PC-9 (cell line): ENCODE data around the gene SHFL.

Experiments used
- EZH2 ChIP-seq: fragments of 200-600 bp; sonication (generic); IDR thresholded peaks from 2 replicates; pipeline ENCODE4 v1.8.0; 2017; ENCODE audit warnings: antibody characterized with exemption, low read depth
- TF ChIP-seq, protein P1 (sequence below): fragments of 200-600 bp; sonication (generic); conservative IDR thresholded peaks from 2 replicates; pipeline ENCODE4 v1.6.1; 2017; ENCODE audit warnings: mixed run types, antibody characterized with exemption, mild to moderate bottlenecking, moderate library complexity

DNA sequence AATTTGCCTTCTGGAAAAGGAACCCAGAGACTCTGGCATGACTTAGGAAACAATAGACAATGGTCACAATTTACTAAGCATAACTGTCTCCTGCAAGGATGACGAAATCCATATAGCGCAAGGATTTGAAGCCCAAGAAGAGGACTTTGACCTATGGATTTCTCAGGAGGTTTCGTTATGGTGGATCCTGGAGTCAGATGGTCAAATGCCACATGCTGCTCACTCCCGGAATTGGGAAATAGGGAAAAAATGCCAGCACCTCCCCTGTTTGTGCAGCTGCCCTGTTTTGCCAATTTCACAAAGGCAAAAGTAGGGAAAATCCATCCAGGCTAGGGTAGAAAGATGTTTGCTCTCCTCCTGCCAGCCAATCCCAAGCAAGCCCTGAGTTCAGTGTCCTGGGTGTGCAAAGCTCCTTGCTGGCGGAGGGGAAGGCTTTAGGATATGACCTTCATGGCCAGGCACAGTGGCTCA lies 49.5 kb upstream of the SHFL start:
- TF ChIP-seq, protein P1, sequence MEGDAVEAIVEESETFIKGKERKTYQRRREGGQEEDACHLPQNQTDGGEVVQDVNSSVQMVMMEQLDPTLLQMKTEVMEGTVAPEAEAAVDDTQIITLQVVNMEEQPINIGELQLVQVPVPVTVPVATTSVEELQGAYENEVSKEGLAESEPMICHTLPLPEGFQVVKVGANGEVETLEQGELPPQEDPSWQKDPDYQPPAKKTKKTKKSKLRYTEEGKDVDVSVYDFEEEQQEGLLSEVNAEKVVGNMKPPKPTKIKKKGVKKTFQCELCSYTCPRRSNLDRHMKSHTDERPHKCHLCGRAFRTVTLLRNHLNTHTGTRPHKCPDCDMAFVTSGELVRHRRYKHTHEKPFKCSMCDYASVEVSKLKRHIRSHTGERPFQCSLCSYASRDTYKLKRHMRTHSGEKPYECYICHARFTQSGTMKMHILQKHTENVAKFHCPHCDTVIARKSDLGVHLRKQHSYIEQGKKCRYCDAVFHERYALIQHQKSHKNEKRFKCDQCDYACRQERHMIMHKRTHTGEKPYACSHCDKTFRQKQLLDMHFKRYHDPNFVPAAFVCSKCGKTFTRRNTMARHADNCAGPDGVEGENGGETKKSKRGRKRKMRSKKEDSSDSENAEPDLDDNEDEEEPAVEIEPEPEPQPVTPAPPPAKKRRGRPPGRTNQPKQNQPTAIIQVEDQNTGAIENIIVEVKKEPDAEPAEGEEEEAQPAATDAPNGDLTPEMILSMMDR = no peak
- no peak for TF ChIP-seq EZH2
